ENCODE measurements around the gene E2F6.

Gene E2F6

GRCh38 chr2:11408959-11409571 lies 56.9 kb downstream of the E2F6 start:
- peaks cover 0 to 3% of the 10 kb centered on the region in 2 donors for H3K4me1 ChIP-seq (ENCODE audit: control insufficient read depth in 2 of 2, insufficient read depth in 1 of 2, low read depth in 1 of 2, low read length in 2 of 2)
- no peak overlapping the region for H3K9ac ChIP-seq (ENCODE audit: low read depth, low read length, poor library complexity)
- WGBS, 2 donors (ENCODE audit: extremely low coverage in 2 of 2, insufficient read length in 2 of 2, insufficient replicate concordance in 1 of 2) = no CpG with 5 or more reads among the region's 1 CpG

GRCh38 chr2:11407413-11407812 lies 58.5 kb downstream of the E2F6 start:
- Histone ChIP-seq H3K4me2 (ENCODE audit: insufficient read depth, low read length, poor library complexity, severe bottlenecking) (no peak overlapping the region), H3K36me3 (replicated peaks in 1 of 2; ENCODE audit: control insufficient read depth in 2 of 2, insufficient read depth in 2 of 2, low read length in 2 of 2) (no peaks in the 10 kb centered on the region), H2BK120ac (ENCODE audit: low read depth, low read length) (no peak overlapping the region), H2AFZ (ENCODE audit: low read length) (peak overlapping the region; percentile 51), H2BK12ac (ENCODE audit: low read length) (no peak overlapping the region), H3K23ac (ENCODE audit: low read depth, low read length, poor library complexity) (no peak overlapping the region), H4K8ac (ENCODE audit: low read depth, low read length) (no peak overlapping the region), H3K4me1 (ENCODE audit: control insufficient read depth in 2 of 2, insufficient read depth in 1 of 2, low read depth in 1 of 2, low read length in 2 of 2) (peaks cover 0 to 5% of the 10 kb centered on the region in 2 donors), H4K91ac (ENCODE audit: low read depth, low read length, poor library complexity) (no peak overlapping the region), H2AK5ac (ENCODE audit: low read depth, low read length) (no peak overlapping the region), H3K27me3 (ENCODE audit: control insufficient read depth in 3 of 3, insufficient read depth in 3 of 3, low read depth in 1 of 3, low read length in 3 of 3) (no peaks in the 10 kb centered on the region), H3K9ac (ENCODE audit: low read depth, low read length, poor library complexity) (no peak overlapping the region), H3K4ac (ENCODE audit: low read length) (no peak overlapping the region), H3K79me1 (ENCODE audit: low read depth, low read length) (no peaks in the 10 kb centered on the region), H3K4me3 (ENCODE audit: low read length in 2 of 2) (peak overlapping the region in 1 of 2 donors; percentile 23), H3K9me3 (replicated peaks in 1 of 2; ENCODE audit: control insufficient read depth in 2 of 2, insufficient read depth in 1 of 2, low read depth in 1 of 2, low read length in 2 of 2) (no peaks in the 10 kb centered on the region), H3K18ac (ENCODE audit: low read length) (no peak overlapping the region), H2BK5ac (ENCODE audit: low read length) (no peak overlapping the region), H3K27ac (replicated peaks; ENCODE audit: low read length) (no peak overlapping the region), H2BK15ac (ENCODE audit: low read length) (no peak overlapping the region), H3K14ac (ENCODE audit: low read length) (no peak overlapping the region)
- DNase-seq (ENCODE audit: low spot score) = no peak
- no CpG with 5 or more reads among the region's 6 CpGs for WGBS, 2 donors (ENCODE audit: extremely low coverage in 2 of 2, insufficient read length in 2 of 2, insufficient replicate concordance in 1 of 2)

More at GRCh38 chr2:11408959-11409571, 56.9 kb downstream of the E2F6 start:
- Histone ChIP-seq H2BK15ac (ENCODE audit: low read length) (no peak overlapping the region), H2AK5ac (ENCODE audit: low read depth, low read length) (no peak overlapping the region), H2AFZ (ENCODE audit: low read length) (no peak overlapping the region), H3K4me2 (ENCODE audit: insufficient read depth, low read length, poor library complexity, severe bottlenecking) (no peak overlapping the region), H3K23ac (ENCODE audit: low read depth, low read length, poor library complexity) (no peak overlapping the region), H3K36me3 (replicated peaks in 1 of 2; ENCODE audit: control insufficient read depth in 2 of 2, insufficient read depth in 2 of 2, low read length in 2 of 2) (no peaks in the 10 kb centered on the region), H3K14ac (ENCODE audit: low read length) (no peak overlapping the region), H3K79me1 (ENCODE audit: low read depth, low read length) (no peaks in the 10 kb centered on the region), H3K27me3 (ENCODE audit: control insufficient read depth in 3 of 3, insufficient read depth in 3 of 3, low read depth in 1 of 3, low read length in 3 of 3) (no peaks in the 10 kb centered on the region), H3K18ac (ENCODE audit: low read length) (no peak overlapping the region), H3K27ac (replicated peaks; ENCODE audit: low read length) (no peak overlapping the region), H4K8ac (ENCODE audit: low read depth, low read length) (no peak overlapping the region), H2BK12ac (ENCODE audit: low read length) (no peak overlapping the region), H2BK120ac (ENCODE audit: low read depth, low read length) (no peak overlapping the region), H3K4me3 (ENCODE audit: low read length in 2 of 2) (no peak overlapping the region), H2BK5ac (ENCODE audit: low read length) (no peak overlapping the region), H3K4ac (ENCODE audit: low read length) (no peak overlapping the region), H4K91ac (ENCODE audit: low read depth, low read length, poor library complexity) (no peak overlapping the region), H3K9me3 (replicated peaks in 1 of 2; ENCODE audit: control insufficient read depth in 2 of 2, insufficient read depth in 1 of 2, low read depth in 1 of 2, low read length in 2 of 2) (no peaks in the 10 kb centered on the region)
- DNase-seq (ENCODE audit: low spot score) = no peak

GRCh38 chr2:11406958-11407381 lies 59.0 kb downstream of the E2F6 start:
- Histone ChIP-seq H3K9ac (ENCODE audit: low read depth, low read length, poor library complexity) (no peak overlapping the region), H3K27ac (replicated peaks; ENCODE audit: low read length) (no peak overlapping the region), H3K18ac (ENCODE audit: low read length) (no peak overlapping the region), H2AFZ (ENCODE audit: low read length) (peak overlapping the region; percentile 51), H4K91ac (ENCODE audit: low read depth, low read length, poor library complexity) (no peak overlapping the region), H3K14ac (ENCODE audit: low read length) (no peak overlapping the region), H2BK5ac (ENCODE audit: low read length) (no peak overlapping the region), H3K9me3 (replicated peaks in 1 of 2; ENCODE audit: control insufficient read depth in 2 of 2, insufficient read depth in 1 of 2, low read depth in 1 of 2, low read length in 2 of 2) (no peaks in the 10 kb centered on the region), H4K8ac (ENCODE audit: low read depth, low read length) (no peak overlapping the region), H3K79me1 (ENCODE audit: low read depth, low read length) (no peaks in the 10 kb centered on the region), H3K4me3 (ENCODE audit: low read length in 2 of 2) (no peak overlapping the region), H2BK15ac (ENCODE audit: low read length) (no peak overlapping the region), H2BK12ac (ENCODE audit: low read length) (no peak overlapping the region), H3K27me3 (ENCODE audit: control insufficient read depth in 3 of 3, insufficient read depth in 3 of 3, low read depth in 1 of 3, low read length in 3 of 3) (no peaks in the 10 kb centered on the region), H3K23ac (ENCODE audit: low read depth, low read length, poor library complexity) (no peak overlapping the region), H3K36me3 (replicated peaks in 1 of 2; ENCODE audit: control insufficient read depth in 2 of 2, insufficient read depth in 2 of 2, low read length in 2 of 2) (no peaks in the 10 kb centered on the region), H3K4ac (ENCODE audit: low read length) (no peak overlapping the region), H3K4me1 (ENCODE audit: control insufficient read depth in 2 of 2, insufficient read depth in 1 of 2, low read depth in 1 of 2, low read length in 2 of 2) (peaks cover 0 to 5% of the 10 kb centered on the region in 2 donors), H2BK120ac (ENCODE audit: low read depth, low read length) (no peak overlapping the region), H3K4me2 (ENCODE audit: insufficient read depth, low read length, poor library complexity, severe bottlenecking) (no peak overlapping the region), H2AK5ac (ENCODE audit: low read depth, low read length) (no peak overlapping the region)
- WGBS, 2 donors (ENCODE audit: extremely low coverage in 2 of 2, insufficient read length in 2 of 2, insufficient replicate concordance in 1 of 2) = no CpG with 5 or more reads among the region's 3 CpGs
- DNase-seq (ENCODE audit: low spot score) = no peak

GRCh38 chr2:11406267-11406957 lies 59.5 kb downstream of the E2F6 start:
- no peak overlapping the region for H3K27ac ChIP-seq (replicated peaks; ENCODE audit: low read length)
- DNase-seq (ENCODE audit: low spot score) = no peak

More at GRCh38 chr2:11406267-11406957, 59.5 kb downstream of the E2F6 start:
- Histone ChIP-seq H2BK5ac (ENCODE audit: low read length) (no peak overlapping the region), H3K4me3 (ENCODE audit: low read length in 2 of 2) (no peak overlapping the region), H2BK15ac (ENCODE audit: low read length) (no peak overlapping the region), H2AFZ (ENCODE audit: low read length) (peak overlapping the region; percentile 51), H3K36me3 (replicated peaks in 1 of 2; ENCODE audit: control insufficient read depth in 2 of 2, insufficient read depth in 2 of 2, low read length in 2 of 2) (no peaks in the 10 kb centered on the region), H3K14ac (ENCODE audit: low read length) (no peak overlapping the region), H3K4ac (ENCODE audit: low read length) (no peak overlapping the region), H3K79me1 (ENCODE audit: low read depth, low read length) (no peaks in the 10 kb centered on the region), H4K91ac (ENCODE audit: low read depth, low read length, poor library complexity) (no peak overlapping the region), H3K18ac (ENCODE audit: low read length) (no peak overlapping the region), H2BK120ac (ENCODE audit: low read depth, low read length) (no peak overlapping the region), H2BK12ac (ENCODE audit: low read length) (no peak overlapping the region), H3K9me3 (replicated peaks in 1 of 2; ENCODE audit: control insufficient read depth in 2 of 2, insufficient read depth in 1 of 2, low read depth in 1 of 2, low read length in 2 of 2) (no peaks in the 10 kb centered on the region), H4K8ac (ENCODE audit: low read depth, low read length) (no peak overlapping the region), H3K4me2 (ENCODE audit: insufficient read depth, low read length, poor library complexity, severe bottlenecking) (no peak overlapping the region), H2AK5ac (ENCODE audit: low read depth, low read length) (no peak overlapping the region), H3K27me3 (ENCODE audit: control insufficient read depth in 3 of 3, insufficient read depth in 3 of 3, low read depth in 1 of 3, low read length in 3 of 3) (no peaks in the 10 kb centered on the region), H3K9ac (ENCODE audit: low read depth, low read length, poor library complexity) (no peak overlapping the region), H3K23ac (ENCODE audit: low read depth, low read length, poor library complexity) (no peak overlapping the region), H3K4me1 (ENCODE audit: control insufficient read depth in 2 of 2, insufficient read depth in 1 of 2, low read depth in 1 of 2, low read length in 2 of 2) (peaks cover 0 to 3% of the 10 kb centered on the region in 2 donors)
- no CpG with 5 or more reads among the region's 18 CpGs for WGBS, 2 donors (ENCODE audit: extremely low coverage in 2 of 2, insufficient read length in 2 of 2, insufficient replicate concordance in 1 of 2)
